SJCRH30 (cell line): ENCODE results near the gene STAT5B. TPM values are rescaled to one million over a fixed set of nuclear protein-coding genes. Genes with fewer than 3 reads are reported as not detected.

Source experiments
- DNase-seq, 2 experiments: peaks; one replicate each; pipeline ENCODE4 v3.0.0-alpha.2; 2015 to 2020
- H3K27ac ChIP-seq: fragments of 250-450 bp; sonication (Bioruptor Pico); 2 replicates; pipeline ENCODE4 v1.5.1; 2020; ENCODE audit warnings: mild to moderate bottlenecking, moderate library complexity
- H3K27me3 ChIP-seq: fragments of 250-450 bp; sonication (Bioruptor Pico); 2 replicates; pipeline ENCODE4 v1.5.1; 2020; ENCODE audit warnings: mild to moderate bottlenecking, moderate library complexity
- H3K36me3 ChIP-seq: fragments of 250-450 bp; sonication (Bioruptor Pico); 2 replicates; pipeline ENCODE4 v1.5.1; 2020; ENCODE audit warnings: mild to moderate bottlenecking, moderate library complexity
- H3K4me1 ChIP-seq: fragments of 250-450 bp; sonication (Bioruptor Pico); 2 replicates; pipeline ENCODE4 v1.5.1; 2020; ENCODE audit warnings: mild to moderate bottlenecking, moderate library complexity
- H3K4me3 ChIP-seq: fragments of 250-450 bp; sonication (Bioruptor Pico); 2 replicates; pipeline ENCODE4 v1.5.1; 2020; ENCODE audit warnings: mild to moderate bottlenecking, moderate library complexity
- H3K9me3 ChIP-seq: fragments of 250-450 bp; sonication (Bioruptor Pico); replicated peaks from 2 replicates; pipeline ENCODE4 v1.5.1; 2020; ENCODE audit warnings: mild to moderate bottlenecking, moderate library complexity
- total RNA-seq: library from RNA; depleted of rRNA; stranded (reverse); fragments of >200 nt; shearing (Covaris generic); gene quantifications from 2 replicates; pipeline ENCODE4 v1.2.3, GENCODE V29; 2014

STAT5B gene
- total RNA-seq, 1 experiment from 2014 or later: 31.1 TPM

- DNase-seq: peak in 1 of 2 experiments; percentile 55
- H3K27ac ChIP-seq: no peak within 1 kb of the TSS
- H3K27me3 ChIP-seq: no peaks in the 10 kb centered on the region
- peak within 1 kb of the TSS; percentile 62 for H3K4me3 ChIP-seq
- peaks cover 19% of the 10 kb centered on the region for H3K4me1 ChIP-seq
- no peaks in the 10 kb centered on the region for H3K9me3 ChIP-seq
- no peaks in the 10 kb centered on the region for H3K36me3 ChIP-seq
These were observed 91.2 kb downstream of the STAT5B start, which contains the start of gene HCRT for GRCh38 chr17:42184713-42185620. TSS of gene HCRT (minus strand) at chr17:42185452. CDS start at chr17:42185365, 87 bp downstream.

DNA sequence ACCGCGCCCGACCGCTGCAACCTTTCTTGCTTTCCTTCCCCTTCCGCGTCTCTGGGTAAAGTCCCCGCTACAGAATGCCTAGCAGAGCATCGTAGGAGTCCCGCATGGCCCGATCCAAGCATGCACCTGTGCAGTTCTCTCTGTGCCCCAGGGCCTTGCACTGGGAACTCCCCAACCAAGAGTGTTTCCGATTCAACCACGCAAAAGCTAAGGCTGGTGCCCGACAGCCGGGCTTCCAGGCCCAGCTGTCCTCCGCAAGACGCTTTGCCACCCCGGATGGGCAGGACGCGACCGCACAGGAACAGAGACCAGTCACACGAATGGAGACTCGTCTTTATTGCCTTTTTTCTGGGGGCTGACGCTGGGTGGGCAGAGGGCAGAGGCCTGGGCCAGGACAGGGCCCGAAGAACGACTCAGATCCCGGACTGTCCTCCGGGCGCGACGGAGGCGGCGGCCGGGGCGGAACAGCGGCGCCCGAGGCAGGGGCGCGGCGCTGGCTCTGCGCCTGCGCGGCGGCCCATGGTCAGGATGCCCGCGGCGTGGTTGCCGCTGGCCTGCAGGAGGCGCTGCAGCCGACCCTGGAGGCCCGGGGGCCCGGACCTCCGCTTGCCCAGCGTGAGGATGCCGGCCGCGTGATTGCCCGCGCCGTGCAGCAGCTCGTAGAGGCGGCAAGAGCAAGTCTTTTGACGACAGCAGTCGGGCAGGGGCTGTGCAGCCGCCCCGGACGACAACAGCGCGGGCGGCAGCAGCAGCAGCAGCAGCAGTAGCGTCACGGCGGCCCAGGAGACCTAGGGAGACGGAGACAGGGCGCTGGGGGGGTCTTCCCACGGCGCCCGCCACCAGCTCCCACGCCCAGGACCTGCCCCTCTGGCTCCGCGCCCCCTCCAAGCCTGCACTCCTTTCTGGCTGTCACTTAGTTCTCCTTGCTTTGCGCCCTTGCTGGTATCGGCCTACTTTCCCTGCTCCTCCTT lies 92.2 kb downstream of the STAT5B start:
- DNase-seq: peak; percentile 67 to 78
- H3K27me3 ChIP-seq: 0 out of 2 replicates have a peak, but pooled peaks cover 3% of the 10 kb centered on the region
- no peak overlapping the region for H3K27ac ChIP-seq
- H3K9me3 ChIP-seq: 0 out of 2 replicates have a peak, but pooled peaks cover 3% of the 10 kb centered on the region
- H3K4me1 ChIP-seq: peaks cover 19% of the 10 kb centered on the region
- no peaks in the 10 kb centered on the region for H3K36me3 ChIP-seq
- H3K4me3 ChIP-seq: peak overlapping the region; percentile 62

GRCh38 chr17:42182927-42183734 lies 93.1 kb downstream of the STAT5B start:
- Histone ChIP-seq H3K4me3 (peak overlapping the region; percentile 62), H3K36me3 (no peaks in the 10 kb centered on the region), H3K27ac (no peak overlapping the region), H3K9me3 (0 out of 2 replicates have a peak, but pooled peaks cover 3% of the 10 kb centered on the region), H3K4me1 (peaks cover 19% of the 10 kb centered on the region), H3K27me3 (0 out of 2 replicates have a peak, but pooled peaks cover 3% of the 10 kb centered on the region)
- DNase-seq: no peak

DNA sequence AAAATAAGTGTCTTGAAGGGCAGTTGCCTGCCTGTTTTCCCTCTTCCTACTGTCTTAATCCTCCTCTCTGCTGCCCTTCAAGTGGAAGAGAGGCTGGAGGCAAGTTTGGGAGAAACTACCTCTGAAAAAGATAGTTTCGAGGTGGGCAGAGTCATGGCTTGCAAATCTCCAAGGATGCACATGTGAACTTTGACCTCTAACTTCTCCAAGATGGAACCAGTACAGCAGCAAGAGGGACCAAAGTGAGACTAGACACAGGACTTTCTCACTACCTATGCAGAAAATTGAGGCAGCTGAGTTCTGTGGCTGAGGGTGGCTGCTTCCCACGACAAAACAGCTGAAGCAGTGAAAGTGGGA lies 94.4 kb downstream of the STAT5B start:
- H3K9me3 ChIP-seq: 0 out of 2 replicates have a peak, but pooled peaks cover 3% of the 10 kb centered on the region
- H3K4me3 ChIP-seq: no peak overlapping the region
- peaks cover 14% of the 10 kb centered on the region for H3K4me1 ChIP-seq
- no peak for DNase-seq
- H3K27ac ChIP-seq: no peak overlapping the region
- no peaks in the 10 kb centered on the region for H3K36me3 ChIP-seq
- H3K27me3 ChIP-seq: 0 out of 2 replicates have a peak, but pooled peaks cover 3% of the 10 kb centered on the region

DNA sequence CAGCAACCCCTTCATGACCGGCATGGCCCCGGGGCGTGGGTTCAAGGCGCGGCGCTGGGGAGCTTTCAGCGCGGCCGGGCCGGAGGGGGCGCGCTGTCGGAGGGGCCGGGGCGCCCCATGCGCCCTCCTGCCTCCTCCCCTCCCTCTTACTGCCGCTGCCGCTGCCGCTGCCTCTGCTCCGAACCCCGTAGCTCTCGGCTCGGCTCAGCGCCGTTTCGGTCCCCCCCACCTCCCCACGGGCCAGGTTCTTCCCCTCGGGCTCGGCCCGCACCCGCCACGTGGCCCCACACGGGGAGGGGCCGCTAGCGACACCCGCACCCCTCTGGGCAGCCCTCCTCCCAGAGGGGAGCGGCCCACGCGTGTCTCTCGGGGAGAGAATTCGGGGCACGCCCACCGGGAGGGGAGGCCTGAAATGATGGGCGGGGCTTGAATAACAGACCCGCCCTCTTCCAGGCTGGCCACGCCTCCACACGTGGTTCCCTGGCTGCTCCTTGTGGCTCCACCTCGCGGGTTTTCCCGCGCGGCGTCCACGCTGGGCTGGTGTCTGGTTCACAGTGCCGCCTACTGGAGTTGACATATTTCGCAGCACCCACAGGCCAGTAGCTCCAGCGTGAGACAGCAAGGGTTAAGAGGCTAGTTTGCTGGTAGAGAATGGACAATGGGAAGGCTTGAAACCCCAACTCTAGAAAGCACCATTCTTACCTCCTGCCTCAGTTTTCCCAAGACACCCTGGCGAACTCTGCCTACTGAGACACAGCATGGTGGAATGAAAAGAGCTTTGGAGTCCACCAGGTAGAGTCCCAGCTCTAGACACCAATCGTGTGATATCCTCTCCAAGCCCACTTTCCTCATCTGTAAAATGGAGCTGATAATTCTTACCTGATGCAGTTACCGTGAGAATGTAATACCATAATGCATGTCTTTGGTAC lies 95.0 kb downstream of the STAT5B start, which contains the start of gene KCNH4:
KCNH4 (minus strand) TSS at position 221 of the 929 bp plus-strand sequence; CDS start at position 24, 197 bp downstream.
- H3K4me3 ChIP-seq: no peak within 1 kb of the TSS
- 0 out of 2 replicates have a peak, but pooled peaks cover 3% of the 10 kb centered on the region for H3K27me3 ChIP-seq
- DNase-seq: peak in 1 of 2 experiments; percentile 22
- no peaks in the 10 kb centered on the region for H3K36me3 ChIP-seq
- 0 out of 2 replicates have a peak, but pooled peaks cover 3% of the 10 kb centered on the region for H3K9me3 ChIP-seq
- H3K4me1 ChIP-seq: peaks cover 14% of the 10 kb centered on the region
- H3K27ac ChIP-seq: no peak within 1 kb of the TSS

DNA sequence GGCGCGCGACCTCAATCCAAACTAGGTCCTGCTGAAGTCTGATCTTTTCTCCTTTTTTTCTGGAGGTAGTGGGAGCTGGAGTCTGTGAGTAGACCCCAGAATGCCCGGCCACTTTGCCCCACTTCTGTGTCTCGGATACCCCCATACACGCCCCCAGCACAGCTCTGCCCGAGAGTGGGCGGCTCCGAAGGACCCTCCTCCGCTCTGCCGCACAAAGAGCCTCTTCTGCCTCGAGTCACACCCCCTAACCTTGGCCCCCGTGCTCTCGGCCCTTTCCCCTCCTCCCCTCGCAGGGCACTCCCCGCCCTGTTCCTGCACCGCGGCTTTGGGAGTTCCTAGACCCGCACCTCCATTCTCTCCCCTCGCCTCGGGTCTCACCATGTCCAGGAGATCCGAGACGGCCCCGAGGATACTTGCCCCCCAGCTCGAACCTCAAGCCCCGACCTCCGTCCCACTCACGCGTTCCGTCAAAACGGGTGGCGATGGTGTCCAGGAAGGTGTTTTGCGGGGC lies 95.7 kb downstream of the STAT5B start:
- H3K27ac ChIP-seq: no peak overlapping the region
- H3K4me3 ChIP-seq: no peak overlapping the region
- DNase-seq: no peak
- 0 out of 2 replicates have a peak, but pooled peaks cover 3% of the 10 kb centered on the region for H3K9me3 ChIP-seq
- no peaks in the 10 kb centered on the region for H3K36me3 ChIP-seq
- H3K4me1 ChIP-seq: peaks cover 10% of the 10 kb centered on the region
- H3K27me3 ChIP-seq: 0 out of 2 replicates have a peak, but pooled peaks cover 3% of the 10 kb centered on the region

DNA sequence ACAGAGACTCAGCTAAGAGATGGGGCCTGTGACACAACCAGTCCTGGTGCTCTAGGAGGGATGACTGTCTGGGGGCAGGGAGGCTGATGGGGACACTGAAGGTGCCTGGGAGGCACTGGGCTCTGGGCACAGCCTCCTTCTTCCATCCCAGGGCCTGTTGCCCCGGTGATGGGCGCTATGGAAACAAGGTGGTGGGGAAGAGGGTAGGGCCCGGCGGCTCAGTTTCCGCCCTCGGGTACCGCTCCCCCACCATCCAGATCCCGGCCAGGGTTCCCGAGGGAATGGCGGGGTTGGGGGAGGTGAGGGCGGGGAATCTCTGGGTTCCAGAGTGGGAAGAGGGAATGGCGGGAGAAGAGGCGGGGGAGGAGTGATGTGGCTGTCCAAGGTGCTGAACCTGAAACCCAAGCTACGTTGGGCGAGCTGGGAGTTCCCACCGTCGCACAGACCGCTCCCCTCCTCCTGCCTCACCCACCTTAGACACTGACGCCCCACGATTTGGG lies 96.2 kb downstream of the STAT5B start:
- 0 out of 2 replicates have a peak, but pooled peaks cover 3% of the 10 kb centered on the region for H3K9me3 ChIP-seq
- H3K36me3 ChIP-seq: no peaks in the 10 kb centered on the region
- H3K27ac ChIP-seq: no peak overlapping the region
- peak; percentile 63 to 76 for DNase-seq
- H3K4me1 ChIP-seq: peaks cover 6% of the 10 kb centered on the region
- no peak overlapping the region for H3K4me3 ChIP-seq
- H3K27me3 ChIP-seq: 0 out of 2 replicates have a peak, but pooled peaks cover 3% of the 10 kb centered on the region

GRCh38 chr17:42179335-42179734 lies 96.9 kb downstream of the STAT5B start:
- Histone ChIP-seq H3K27ac (no peak overlapping the region), H3K27me3 (peaks cover 5% of the 10 kb centered on the region; the same call in 1 of the 2 replicates), H3K4me3 (no peak overlapping the region), H3K4me1 (no peaks in the 10 kb centered on the region; the same call in 1 of the 2 replicates), H3K9me3 (0 out of 2 replicates have a peak, but pooled peaks cover 3% of the 10 kb centered on the region), H3K36me3 (no peaks in the 10 kb centered on the region)
- DNase-seq: no peak

DNA sequence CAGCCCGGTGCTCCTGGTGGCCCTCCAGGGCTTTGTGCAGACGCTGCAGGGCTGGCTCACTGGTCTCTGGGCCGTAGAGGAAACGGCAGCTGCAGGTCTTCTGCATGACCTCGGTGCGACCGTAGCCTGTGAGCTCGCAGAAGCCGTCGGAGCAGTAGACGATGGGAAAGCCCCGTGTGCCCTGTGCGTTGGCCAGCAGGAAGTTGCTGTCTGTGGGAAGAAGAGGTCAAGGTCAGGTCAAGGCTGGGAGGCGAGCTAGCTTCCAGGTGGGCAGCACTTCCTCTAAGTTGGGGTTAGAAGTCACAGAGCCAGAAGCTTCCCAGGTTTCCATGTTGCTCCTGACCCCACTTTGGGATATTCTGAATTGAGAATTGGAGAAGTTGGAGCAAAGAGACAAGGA lies 97.4 kb downstream of the STAT5B start:
- Histone ChIP-seq H3K4me3 (no peak overlapping the region), H3K27ac (no peak overlapping the region), H3K27me3 (peaks cover 8% of the 10 kb centered on the region; the same call in 1 of the 2 replicates), H3K4me1 (no peaks in the 10 kb centered on the region), H3K9me3 (0 out of 2 replicates have a peak, but pooled peaks cover 3% of the 10 kb centered on the region), H3K36me3 (no peaks in the 10 kb centered on the region)
- DNase-seq: no peak

DNA sequence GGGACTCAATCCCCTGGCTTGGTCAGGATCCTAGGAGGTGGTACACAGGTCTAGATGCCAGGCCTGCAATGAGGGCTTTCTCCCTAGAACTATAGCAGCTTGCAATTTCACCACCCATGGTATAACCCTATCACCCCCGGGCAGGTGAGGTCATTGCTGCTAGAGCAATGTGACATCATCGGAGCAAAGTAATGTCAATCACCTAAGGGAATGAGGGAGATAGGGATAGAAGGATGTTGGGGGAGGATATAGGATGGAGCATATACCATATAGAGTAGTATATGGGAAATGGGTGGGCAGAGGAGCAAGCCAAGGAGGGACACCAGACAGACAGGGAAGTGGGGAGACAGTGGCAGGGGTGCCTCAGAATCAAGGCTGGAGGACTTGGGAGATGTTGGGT lies 98.5 kb downstream of the STAT5B start:
- Histone ChIP-seq H3K27ac (no peak overlapping the region), H3K4me1 (no peaks in the 10 kb centered on the region), H3K36me3 (no peaks in the 10 kb centered on the region), H3K9me3 (0 out of 2 replicates have a peak, but pooled peaks cover 3% of the 10 kb centered on the region), H3K4me3 (no peak overlapping the region), H3K27me3 (peaks cover 8% of the 10 kb centered on the region; the same call in 1 of the 2 replicates)
- no peak for DNase-seq

DNA sequence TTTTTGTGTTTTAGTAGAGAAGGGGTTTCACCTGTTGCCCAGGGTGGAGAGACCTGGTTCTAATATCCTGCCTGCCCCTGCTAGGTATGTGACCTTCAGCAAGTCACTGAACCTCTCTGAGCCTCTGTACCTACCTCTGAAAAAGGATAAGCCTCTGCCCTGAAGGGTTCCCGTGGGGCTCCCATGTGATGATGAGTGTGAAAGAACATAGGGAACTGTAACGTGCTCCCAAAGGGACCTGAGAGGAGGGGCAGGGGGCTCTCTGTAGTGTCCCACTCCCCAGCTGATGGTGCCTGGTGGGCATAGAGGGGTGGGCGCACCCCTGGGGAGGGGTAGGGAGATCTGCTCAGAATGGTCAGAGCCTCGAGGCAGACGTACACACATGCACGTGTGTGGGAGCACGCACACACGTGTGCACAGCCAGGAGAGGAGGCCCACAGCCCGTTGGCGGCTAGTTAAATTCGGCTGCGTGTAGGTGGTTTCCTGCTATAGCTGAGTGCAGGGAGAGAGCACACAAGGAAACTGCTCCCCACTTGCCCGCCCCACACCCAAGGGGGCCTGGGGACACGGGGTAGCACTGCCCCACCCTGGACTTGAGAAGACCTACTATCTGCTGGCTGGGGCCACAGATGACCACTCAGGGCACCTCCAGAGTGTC lies 101.9 kb downstream of the STAT5B start:
- H3K4me3 ChIP-seq: no peak overlapping the region
- DNase-seq: no peak
- H3K27me3 ChIP-seq: peaks cover 16% of the 10 kb centered on the region
- no peak overlapping the region for H3K27ac ChIP-seq
- H3K36me3 ChIP-seq: no peaks in the 10 kb centered on the region
- H3K4me1 ChIP-seq: no peaks in the 10 kb centered on the region
- no peaks in the 10 kb centered on the region for H3K9me3 ChIP-seq

DNA sequence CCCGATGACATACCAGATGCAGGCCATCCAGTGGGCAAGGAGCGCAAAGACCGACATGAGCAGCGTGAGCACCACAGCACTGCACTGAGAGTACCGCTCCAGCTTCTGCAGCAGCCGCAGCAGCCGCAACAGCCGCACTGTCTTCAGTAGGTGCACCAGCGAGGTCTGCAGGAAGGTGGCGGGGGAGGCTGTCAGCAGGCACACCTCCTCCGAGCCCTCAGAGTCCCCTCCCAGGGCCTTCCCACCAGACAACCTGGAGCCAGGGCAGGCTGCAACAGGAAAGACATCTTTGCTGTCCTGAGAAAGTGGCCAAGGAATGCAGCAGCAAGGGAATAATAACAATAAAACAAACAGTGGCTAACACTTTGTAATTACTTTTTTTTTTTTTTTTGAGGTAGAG lies 104.4 kb downstream of the STAT5B start:
- Histone ChIP-seq H3K9me3 (no peaks in the 10 kb centered on the region), H3K27me3 (peaks cover 16% of the 10 kb centered on the region), H3K36me3 (no peaks in the 10 kb centered on the region), H3K27ac (no peak overlapping the region), H3K4me3 (no peak overlapping the region), H3K4me1 (no peaks in the 10 kb centered on the region)
- DNase-seq: no peak
